ENCODE data around the gene COL4A2.

DNA sequence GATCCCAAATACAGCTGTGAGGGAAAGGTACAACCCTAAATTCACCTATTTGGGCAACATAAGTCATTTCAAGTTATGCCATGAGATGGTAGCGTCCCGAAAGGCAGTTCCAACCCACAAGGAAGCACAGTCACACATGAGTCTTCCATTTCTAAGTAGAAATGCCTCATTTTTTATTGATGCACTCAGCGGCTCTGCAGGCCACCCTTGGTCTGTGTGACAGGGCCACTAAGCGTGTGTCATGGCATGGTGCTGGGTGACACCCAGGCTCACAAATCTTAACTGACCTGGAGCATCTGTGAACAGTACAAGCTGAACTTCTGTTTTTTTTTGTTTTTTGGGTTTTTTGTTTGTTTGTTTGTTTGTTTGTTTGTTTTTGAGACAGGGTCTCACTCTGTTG is 239.3 kb downstream of the COL4A2 start:
- TF ChIP-seq, protein P1, sequence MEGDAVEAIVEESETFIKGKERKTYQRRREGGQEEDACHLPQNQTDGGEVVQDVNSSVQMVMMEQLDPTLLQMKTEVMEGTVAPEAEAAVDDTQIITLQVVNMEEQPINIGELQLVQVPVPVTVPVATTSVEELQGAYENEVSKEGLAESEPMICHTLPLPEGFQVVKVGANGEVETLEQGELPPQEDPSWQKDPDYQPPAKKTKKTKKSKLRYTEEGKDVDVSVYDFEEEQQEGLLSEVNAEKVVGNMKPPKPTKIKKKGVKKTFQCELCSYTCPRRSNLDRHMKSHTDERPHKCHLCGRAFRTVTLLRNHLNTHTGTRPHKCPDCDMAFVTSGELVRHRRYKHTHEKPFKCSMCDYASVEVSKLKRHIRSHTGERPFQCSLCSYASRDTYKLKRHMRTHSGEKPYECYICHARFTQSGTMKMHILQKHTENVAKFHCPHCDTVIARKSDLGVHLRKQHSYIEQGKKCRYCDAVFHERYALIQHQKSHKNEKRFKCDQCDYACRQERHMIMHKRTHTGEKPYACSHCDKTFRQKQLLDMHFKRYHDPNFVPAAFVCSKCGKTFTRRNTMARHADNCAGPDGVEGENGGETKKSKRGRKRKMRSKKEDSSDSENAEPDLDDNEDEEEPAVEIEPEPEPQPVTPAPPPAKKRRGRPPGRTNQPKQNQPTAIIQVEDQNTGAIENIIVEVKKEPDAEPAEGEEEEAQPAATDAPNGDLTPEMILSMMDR (IDR thresholded peaks at IDR 0.05): no peak
- TF ChIP-seq CEBPB (IDR thresholded peaks at IDR 0.05) (no peak), HDAC2 (IDR thresholded peaks at IDR 0.05) (no peak), POLR2A (IDR thresholded peaks at IDR 0.05; ENCODE audit: low read length) (no peak), EP300 (IDR thresholded peaks at IDR 0.05) (no peak), NPAS2 (CRISPR knock-in tag; IDR thresholded peaks at IDR 0.05; ENCODE audit: borderline replicate concordance) (no peak)
- TF ChIP-seq, protein P2, sequence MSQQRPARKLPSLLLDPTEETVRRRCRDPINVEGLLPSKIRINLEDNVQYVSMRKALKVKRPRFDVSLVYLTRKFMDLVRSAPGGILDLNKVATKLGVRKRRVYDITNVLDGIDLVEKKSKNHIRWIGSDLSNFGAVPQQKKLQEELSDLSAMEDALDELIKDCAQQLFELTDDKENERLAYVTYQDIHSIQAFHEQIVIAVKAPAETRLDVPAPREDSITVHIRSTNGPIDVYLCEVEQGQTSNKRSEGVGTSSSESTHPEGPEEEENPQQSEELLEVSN (IDR thresholded peaks at IDR 0.05; ENCODE audit: borderline replicate concordance, low read depth): no peak
